Measurements from ENCODE around the gene CMYA5.

GRCh38 chr5:79806741-79807140 is 117.1 kb downstream of the CMYA5 start:
- TF ChIP-seq, protein P1, sequence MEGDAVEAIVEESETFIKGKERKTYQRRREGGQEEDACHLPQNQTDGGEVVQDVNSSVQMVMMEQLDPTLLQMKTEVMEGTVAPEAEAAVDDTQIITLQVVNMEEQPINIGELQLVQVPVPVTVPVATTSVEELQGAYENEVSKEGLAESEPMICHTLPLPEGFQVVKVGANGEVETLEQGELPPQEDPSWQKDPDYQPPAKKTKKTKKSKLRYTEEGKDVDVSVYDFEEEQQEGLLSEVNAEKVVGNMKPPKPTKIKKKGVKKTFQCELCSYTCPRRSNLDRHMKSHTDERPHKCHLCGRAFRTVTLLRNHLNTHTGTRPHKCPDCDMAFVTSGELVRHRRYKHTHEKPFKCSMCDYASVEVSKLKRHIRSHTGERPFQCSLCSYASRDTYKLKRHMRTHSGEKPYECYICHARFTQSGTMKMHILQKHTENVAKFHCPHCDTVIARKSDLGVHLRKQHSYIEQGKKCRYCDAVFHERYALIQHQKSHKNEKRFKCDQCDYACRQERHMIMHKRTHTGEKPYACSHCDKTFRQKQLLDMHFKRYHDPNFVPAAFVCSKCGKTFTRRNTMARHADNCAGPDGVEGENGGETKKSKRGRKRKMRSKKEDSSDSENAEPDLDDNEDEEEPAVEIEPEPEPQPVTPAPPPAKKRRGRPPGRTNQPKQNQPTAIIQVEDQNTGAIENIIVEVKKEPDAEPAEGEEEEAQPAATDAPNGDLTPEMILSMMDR (IDR thresholded peaks at IDR 0.05; ENCODE audit: extremely low read depth in 1 of 2, insufficient read depth in 1 of 2, low read depth in 1 of 2, low read length in 2 of 2): no peak
- TF ChIP-seq POLR2AphosphoS5 (IDR thresholded peaks at IDR 0.05; ENCODE audit: insufficient read depth, low read depth, low read length) (no peak), EZH2 (IDR thresholded peaks at IDR 0.05; ENCODE audit: borderline replicate concordance, low read depth, low read length, severe bottlenecking) (no peak)

All from endothelial cell of umbilical vein (primary cell).